ENCODE measurements around the gene GPA33.
"Not testable (repeated sequence)": the region's sequence is repeated elsewhere in the genome, so short reads cannot be mapped to it uniquely, and the experiment has no call there.

The GPA33 gene

DNA sequence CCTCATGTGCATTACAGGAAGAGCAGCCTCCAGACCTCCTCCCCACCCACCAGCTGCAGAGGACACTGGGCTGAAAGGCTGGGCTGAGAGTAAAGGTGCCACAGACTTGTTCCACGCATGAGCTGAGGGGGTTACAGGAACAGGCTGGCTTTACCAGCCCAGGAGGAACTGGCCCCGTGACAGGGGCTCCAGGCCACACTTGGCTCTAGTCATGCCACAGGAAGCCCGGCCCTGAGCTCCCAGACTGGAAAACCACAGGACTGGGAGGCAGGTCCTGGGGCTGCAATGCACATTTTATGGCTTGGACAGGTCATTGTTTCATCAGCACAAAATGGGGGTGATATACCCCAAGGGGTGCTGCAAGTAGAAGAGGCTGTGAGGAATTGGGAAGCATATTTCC, 35.6 kb downstream of the GPA33 start:
- Mint-ChIP-seq H3K4me1 (peaks cover 8% of the 10 kb centered on the region), H3K9me3 (no peaks in the 10 kb centered on the region), H3K4me3 (no peak overlapping the region), H3K27ac (no peak overlapping the region), H3K27me3 (ENCODE audit: low read depth, poor library complexity) (peaks cover 3% of the 10 kb centered on the region), H3K36me3 (ENCODE audit: low read depth) (no peaks in the 10 kb centered on the region)
- DNase-seq: no peak
- TF ChIP-seq, protein P1, sequence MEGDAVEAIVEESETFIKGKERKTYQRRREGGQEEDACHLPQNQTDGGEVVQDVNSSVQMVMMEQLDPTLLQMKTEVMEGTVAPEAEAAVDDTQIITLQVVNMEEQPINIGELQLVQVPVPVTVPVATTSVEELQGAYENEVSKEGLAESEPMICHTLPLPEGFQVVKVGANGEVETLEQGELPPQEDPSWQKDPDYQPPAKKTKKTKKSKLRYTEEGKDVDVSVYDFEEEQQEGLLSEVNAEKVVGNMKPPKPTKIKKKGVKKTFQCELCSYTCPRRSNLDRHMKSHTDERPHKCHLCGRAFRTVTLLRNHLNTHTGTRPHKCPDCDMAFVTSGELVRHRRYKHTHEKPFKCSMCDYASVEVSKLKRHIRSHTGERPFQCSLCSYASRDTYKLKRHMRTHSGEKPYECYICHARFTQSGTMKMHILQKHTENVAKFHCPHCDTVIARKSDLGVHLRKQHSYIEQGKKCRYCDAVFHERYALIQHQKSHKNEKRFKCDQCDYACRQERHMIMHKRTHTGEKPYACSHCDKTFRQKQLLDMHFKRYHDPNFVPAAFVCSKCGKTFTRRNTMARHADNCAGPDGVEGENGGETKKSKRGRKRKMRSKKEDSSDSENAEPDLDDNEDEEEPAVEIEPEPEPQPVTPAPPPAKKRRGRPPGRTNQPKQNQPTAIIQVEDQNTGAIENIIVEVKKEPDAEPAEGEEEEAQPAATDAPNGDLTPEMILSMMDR (IDR thresholded peaks at IDR 0.05): no peak

DNA sequence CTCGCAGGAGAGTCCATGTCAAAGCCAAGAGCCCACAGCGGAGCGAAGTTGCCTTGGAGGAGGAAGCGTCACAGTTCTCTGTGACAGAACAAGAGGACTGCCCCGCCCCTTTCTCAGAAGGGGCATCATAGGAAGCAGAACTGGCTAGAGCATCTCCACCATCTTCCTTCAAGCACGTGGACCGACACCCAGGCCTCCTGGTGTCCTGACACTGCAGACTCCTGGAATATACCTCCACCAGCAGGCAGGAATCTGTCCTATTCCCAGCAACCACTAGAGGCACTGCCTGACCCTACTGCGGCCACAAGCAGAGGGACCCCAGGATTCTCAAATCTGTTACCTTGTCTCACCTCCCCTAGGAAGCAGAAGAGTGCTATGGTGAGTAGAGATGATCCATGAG, 37.8 kb downstream of the GPA33 start:
- H3K27ac Mint-ChIP-seq: no peak overlapping the region
- peaks cover 4% of the 10 kb centered on the region for H3K27me3 Mint-ChIP-seq (ENCODE audit: low read depth, poor library complexity)

DNA sequence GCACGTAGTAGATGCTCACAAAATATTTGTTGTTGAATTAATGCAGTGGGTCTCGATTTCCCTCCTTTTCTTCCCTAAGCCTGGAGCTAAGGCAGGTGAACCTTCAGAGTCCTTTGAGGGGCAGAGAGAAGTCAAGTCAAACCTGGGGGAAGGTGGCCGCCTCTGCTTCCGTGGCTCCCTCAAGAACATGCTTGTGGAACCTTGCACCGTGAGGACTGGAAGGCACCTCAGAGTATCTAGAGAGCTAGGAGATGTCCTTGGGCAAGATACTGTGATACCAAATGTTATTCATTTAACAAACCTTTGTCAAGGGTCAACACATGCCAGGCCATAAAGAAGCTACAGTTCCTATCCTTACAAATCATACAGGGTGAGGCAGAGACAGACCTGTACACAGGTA, 38.3 kb downstream of the GPA33 start:
- TF ChIP-seq, protein P1 (IDR thresholded peaks at IDR 0.05): no peak
- H3K27me3 Mint-ChIP-seq (ENCODE audit: low read depth, poor library complexity): peaks cover 4% of the 10 kb centered on the region
- peaks cover 17% of the 10 kb centered on the region for H3K4me1 Mint-ChIP-seq
- no peak overlapping the region for H3K27ac Mint-ChIP-seq
- H3K36me3 Mint-ChIP-seq (ENCODE audit: low read depth): no peaks in the 10 kb centered on the region
- DNase-seq: no peak
- H3K9me3 Mint-ChIP-seq: no peaks in the 10 kb centered on the region
- H3K4me3 Mint-ChIP-seq: no peak overlapping the region

More for the DNA sequence above, 37.8 kb downstream of the GPA33 start:
- TF ChIP-seq, protein P1 (IDR thresholded peaks at IDR 0.05): peak; percentile 62
- no peaks in the 10 kb centered on the region for H3K36me3 Mint-ChIP-seq (ENCODE audit: low read depth)
- peaks cover 17% of the 10 kb centered on the region for H3K4me1 Mint-ChIP-seq
- peak; percentile 26 for DNase-seq
- no peak overlapping the region for H3K4me3 Mint-ChIP-seq
- H3K9me3 Mint-ChIP-seq: no peaks in the 10 kb centered on the region

DNA sequence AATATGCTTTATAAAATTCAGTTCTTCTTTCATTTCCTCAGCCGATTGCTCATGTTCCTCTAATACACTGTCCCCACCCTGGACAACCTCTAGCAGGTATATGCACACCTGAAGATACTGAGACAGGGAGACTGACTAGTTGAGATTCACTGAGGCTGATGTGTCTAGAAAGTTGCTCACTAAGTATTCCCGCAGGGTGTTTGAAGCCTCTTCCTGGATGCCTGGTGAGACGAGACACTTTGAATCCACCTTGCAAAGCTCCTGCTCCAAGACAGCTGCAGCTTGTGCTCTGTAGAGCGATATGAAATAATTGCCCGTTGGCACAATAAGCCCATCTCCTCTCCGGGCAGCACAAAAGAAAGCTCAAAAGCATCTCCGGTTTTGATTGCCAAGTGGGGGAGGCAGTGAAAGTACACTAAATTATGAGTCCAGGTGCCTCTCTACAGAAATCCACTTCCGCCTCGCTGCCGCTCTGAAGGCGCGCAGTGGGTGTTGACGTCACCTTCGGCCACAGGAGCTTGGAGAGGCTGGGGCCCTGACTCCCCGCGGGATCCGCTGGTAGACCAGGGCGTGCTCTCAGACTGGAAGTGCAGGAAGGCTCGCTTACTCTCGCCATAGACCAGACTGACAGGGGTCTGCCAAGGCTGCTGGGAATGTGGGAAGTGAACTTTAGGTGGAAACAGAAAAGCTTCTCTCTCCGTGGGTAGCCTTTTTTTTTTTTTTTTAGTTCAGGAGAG, 46.3 kb downstream of the GPA33 start:
- DNase-seq: no peak
- Mint-ChIP-seq H3K4me1 (peaks cover 2% of the 10 kb centered on the region), H3K27me3 (ENCODE audit: low read depth, poor library complexity) (peaks cover 10% of the 10 kb centered on the region), H3K4me3 (peak overlapping the region; percentile 5), H3K27ac (no peak overlapping the region), H3K9me3 (no peaks in the 10 kb centered on the region), H3K36me3 (ENCODE audit: low read depth) (no peaks in the 10 kb centered on the region)
- TF ChIP-seq, protein P1 (IDR thresholded peaks at IDR 0.05): no peak

DNA sequence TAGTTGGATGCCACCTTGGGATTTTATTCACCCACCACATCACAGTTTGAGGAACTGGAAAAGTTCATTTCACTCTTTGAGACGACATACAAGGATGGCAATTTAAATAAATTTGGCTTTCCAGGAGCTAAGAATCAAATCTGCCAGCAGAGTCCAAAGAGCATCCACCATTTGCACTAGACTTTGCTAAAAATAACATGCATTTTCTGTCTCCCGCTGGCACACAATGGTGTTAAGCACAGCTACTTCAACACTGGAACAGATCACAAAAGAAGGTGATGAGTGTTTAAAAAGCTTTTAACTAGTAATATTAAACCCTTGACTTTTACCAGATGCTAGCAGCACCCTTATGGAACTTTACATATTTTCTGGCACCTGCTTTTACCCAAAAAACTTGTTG, 56.5 kb downstream of the GPA33 start:
- TF ChIP-seq, protein P1 (IDR thresholded peaks at IDR 0.05): no peak
- Mint-ChIP-seq H3K36me3 (ENCODE audit: low read depth) (no peaks in the 10 kb centered on the region), H3K27me3 (ENCODE audit: low read depth, poor library complexity) (peaks cover 11% of the 10 kb centered on the region), H3K4me1 (no peaks in the 10 kb centered on the region), H3K4me3 (no peak overlapping the region), H3K9me3 (peaks cover 13% of the 10 kb centered on the region), H3K27ac (no peak overlapping the region)
- DNase-seq: no peak

DNA sequence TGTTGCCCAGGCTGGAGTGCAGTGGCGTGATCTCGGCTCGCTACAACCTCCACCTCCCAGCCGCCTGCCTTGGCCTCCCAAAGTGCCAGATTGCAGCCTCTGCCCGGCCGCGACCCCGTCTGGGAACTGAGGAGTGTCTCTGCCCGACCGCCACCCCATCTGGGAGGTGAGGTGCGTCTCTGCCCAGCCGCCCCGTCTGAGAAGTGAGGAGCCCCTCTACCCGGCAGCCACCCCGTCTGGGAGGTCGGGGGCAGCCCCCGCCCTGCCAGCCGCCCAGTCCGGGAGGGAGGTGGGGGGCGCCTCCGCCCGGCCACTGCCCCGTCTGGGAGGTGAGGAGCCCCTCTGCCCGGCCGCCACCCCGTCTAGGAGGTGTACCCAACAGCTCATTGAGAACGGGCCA, 60.6 kb downstream of the GPA33 start:
- H3K4me1 Mint-ChIP-seq; DNase-seq; H3K36me3 Mint-ChIP-seq (ENCODE audit: low read depth); H3K27ac Mint-ChIP-seq; H3K4me3 Mint-ChIP-seq: not testable (repeated sequence)
- Mint-ChIP-seq H3K27me3 (ENCODE audit: low read depth, poor library complexity) (peaks cover 15% of the 10 kb centered on the region), H3K9me3 (peaks cover 31% of the 10 kb centered on the region)
